WERI-Rb-1 (cell line): ENCODE data around the gene TSFM.
"Not testable (repeated sequence)": the region's sequence is repeated elsewhere in the genome, so short reads cannot be mapped to it uniquely, and the experiment has no call there.

Experiments
- DNase-seq: peaks from one replicate; pipeline ENCODE4 v3.0.0-alpha.2; 2020
- H3K27ac ChIP-seq: fragments of 250-450 bp; sonication (Bioruptor Pico); 2 replicates; pipeline ENCODE4 v1.5.1; 2020; ENCODE audit warnings: mild to moderate bottlenecking, moderate library complexity
- H3K27me3 ChIP-seq: fragments of 250-450 bp; sonication (Bioruptor Pico); 2 replicates; pipeline ENCODE4 v1.5.1; 2021; ENCODE audit warnings: mild to moderate bottlenecking, low read depth, moderate library complexity; ENCODE audit not compliant: insufficient read depth, severe bottlenecking
- H3K36me3 ChIP-seq: fragments of 250-450 bp; sonication (Bioruptor Pico); 2 replicates; pipeline ENCODE4 v1.5.1; 2020; ENCODE audit warnings: mild to moderate bottlenecking, moderate library complexity
- H3K4me3 ChIP-seq: 2 replicates; pipeline ENCODE4 v1.5.1; 2011; ENCODE audit warnings: low read depth, mild to moderate bottlenecking, control low read depth, low read length
- H3K9me3 ChIP-seq: fragments of 250-450 bp; sonication (Bioruptor Pico); 2 replicates; pipeline ENCODE4 v1.5.1; 2021; ENCODE audit warnings: mild to moderate bottlenecking, moderate library complexity; ENCODE audit not compliant: severe bottlenecking
- CTCF ChIP-seq: IDR thresholded peaks from 2 replicates; pipeline ENCODE4 v1.5.1; 2011; ENCODE audit warnings: low read depth, mild to moderate bottlenecking, control low read depth, inconsistent platforms, low read length

The TSFM gene

GRCh38 chr12:57815177-57816000, 32.8 kb downstream of the TSFM start:
- no peaks in the 10 kb centered on the region for H3K27me3 ChIP-seq
- no peaks in the 10 kb centered on the region for H3K9me3 ChIP-seq
- TF ChIP-seq CTCF, result peak; percentile 53
- DNase-seq, result peak; percentile 32
- H3K36me3 ChIP-seq, result peaks cover 2% of the 10 kb centered on the region; the same call in 1 of the 2 replicates
- no peak overlapping the region for H3K4me3 ChIP-seq
- no peak overlapping the region for H3K27ac ChIP-seq

GRCh38 chr12:57816001-57816854, 33.6 kb downstream of the TSFM start:
- Histone ChIP-seq H3K9me3 (no peaks in the 10 kb centered on the region), H3K4me3 (no peak overlapping the region), H3K27ac (no peak overlapping the region; the same call in 1 of the 2 replicates), H3K27me3 (no peaks in the 10 kb centered on the region), H3K36me3 (peaks cover 2% of the 10 kb centered on the region; the same call in 1 of the 2 replicates)
- no peak for DNase-seq
- TF ChIP-seq CTCF, result no peak

- Histone ChIP-seq H3K9me3 (no peaks in the 10 kb centered on the region), H3K36me3 (peaks cover 2% of the 10 kb centered on the region; the same call in 1 of the 2 replicates), H3K27ac (peak overlapping the region; percentile 6; the same call in 1 of the 2 replicates), H3K27me3 (no peaks in the 10 kb centered on the region), H3K4me3 (no peak overlapping the region)
- no peak for TF ChIP-seq CTCF
- peak; percentile 62 for DNase-seq
Measured at GRCh38 chr12:57816855-57817151, 34.2 kb downstream of the TSFM start.

GRCh38 chr12:57817261-57817989, 34.8 kb downstream of the TSFM start:
- no peaks in the 10 kb centered on the region for H3K9me3 ChIP-seq
- H3K27me3 ChIP-seq, result no peaks in the 10 kb centered on the region
- TF ChIP-seq CTCF, result no peak
- peak overlapping the region; percentile 10; the same call in 1 of the 2 replicates for H3K27ac ChIP-seq
- no peak overlapping the region for H3K4me3 ChIP-seq
- peaks cover 3% of the 10 kb centered on the region for H3K36me3 ChIP-seq
- no peak for DNase-seq

- not testable (repeated sequence) for H3K4me3 ChIP-seq, H3K27ac ChIP-seq, H3K9me3 ChIP-seq, H3K27me3 ChIP-seq, H3K36me3 ChIP-seq, DNase-seq
Measured at GRCh38 chr12:57817990-57818331, 35.4 kb downstream of the TSFM start.

- not testable (repeated sequence) for H3K27ac ChIP-seq, H3K9me3 ChIP-seq, DNase-seq, H3K27me3 ChIP-seq, H3K4me3 ChIP-seq
- peaks cover 30% of the 10 kb centered on the region for H3K36me3 ChIP-seq
Measured at GRCh38 chr12:57820119-57820518, 37.5 kb downstream of the TSFM start.

- not testable (repeated sequence) for H3K27ac ChIP-seq, H3K4me3 ChIP-seq, H3K9me3 ChIP-seq, DNase-seq, H3K27me3 ChIP-seq
- peaks cover 39% of the 10 kb centered on the region for H3K36me3 ChIP-seq
Measured at GRCh38 chr12:57821015-57821414, 38.4 kb downstream of the TSFM start.
